GM18907 (cell line): ENCODE results near the gene RPL32.
"Not testable (repeated sequence)": the region's sequence is repeated elsewhere in the genome, so short reads cannot be mapped to it uniquely, and the experiment has no call there.

Experiments used
- ATAC-seq: cut with Tn5 transposase; IDR thresholded peaks from one replicate; pipeline ENCODE4 v1.9.1; 2021; ENCODE audit warnings: mild to moderate bottlenecking, moderate library complexity; ENCODE audit not compliant: unreplicated experiment

The RPL32 gene

DNA sequence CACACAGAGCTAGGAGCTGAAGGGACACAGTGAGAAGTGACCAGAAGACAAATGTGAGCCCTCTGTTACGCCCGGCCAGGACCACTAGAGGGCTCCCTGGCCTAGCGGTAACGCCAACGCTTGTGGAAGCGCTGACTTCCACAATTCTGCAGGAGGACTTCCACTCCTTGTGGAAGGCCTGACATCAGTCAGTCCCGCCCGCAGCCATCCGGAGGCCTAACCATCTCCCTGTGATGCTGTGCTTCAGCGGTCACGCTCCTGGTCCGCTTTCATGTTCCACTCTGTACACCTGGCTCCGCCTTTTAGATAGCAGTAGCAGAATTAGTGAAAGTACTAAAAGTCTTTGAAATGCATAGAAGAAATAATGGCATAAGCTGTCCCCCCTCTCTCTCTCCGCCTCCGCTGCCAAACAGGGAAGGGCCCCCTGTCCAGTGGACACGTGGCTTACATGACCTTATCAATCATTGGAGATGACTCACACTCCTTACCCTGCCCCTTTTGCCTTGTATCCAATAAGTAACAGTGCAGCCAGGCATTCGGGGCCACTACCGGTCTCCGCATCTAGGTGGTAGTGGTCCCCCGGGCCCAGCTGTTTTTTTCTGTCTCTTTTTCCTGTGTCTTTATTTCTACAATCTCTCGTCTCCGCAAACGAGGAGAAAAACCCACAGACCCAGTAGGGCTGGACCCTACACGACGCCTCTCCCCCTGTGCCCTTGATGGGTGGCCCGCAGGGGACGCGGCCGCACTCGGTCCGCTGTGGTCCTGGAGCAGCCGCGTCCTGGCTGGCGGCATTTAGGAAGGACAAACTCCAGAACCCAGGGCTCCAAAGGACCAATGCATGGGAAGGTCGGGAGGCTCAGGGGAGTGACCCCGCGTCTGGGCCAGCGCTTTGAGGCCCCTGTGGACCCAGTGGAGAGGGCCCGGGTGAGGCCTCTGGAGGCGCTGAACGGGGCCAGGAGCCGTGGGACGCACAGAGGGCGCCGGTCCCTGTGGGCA is 27.0 kb upstream of the RPL32 start:
- peak; percentile 55 for ATAC-seq

DNA sequence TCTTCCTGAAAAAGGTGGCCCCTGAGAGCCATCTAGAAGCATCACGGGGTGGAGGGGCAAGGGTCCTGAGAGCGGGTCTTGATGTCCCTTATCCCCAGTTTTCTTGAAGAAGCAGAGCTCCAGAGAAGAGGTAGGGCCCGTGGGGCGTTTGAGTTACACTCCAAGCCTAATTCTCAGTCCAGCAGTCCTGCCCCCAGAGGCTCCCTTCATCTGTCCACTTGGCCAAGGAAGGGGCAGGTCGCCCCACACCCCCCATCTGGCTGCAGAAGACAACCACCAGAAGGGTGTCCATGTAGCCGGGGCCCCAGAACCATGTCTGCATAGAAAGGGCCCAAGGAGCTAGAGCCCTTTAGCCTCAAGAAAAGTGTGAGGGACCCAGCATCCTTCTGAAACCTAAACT is 25.5 kb upstream of the RPL32 start:
- no peak for ATAC-seq

DNA sequence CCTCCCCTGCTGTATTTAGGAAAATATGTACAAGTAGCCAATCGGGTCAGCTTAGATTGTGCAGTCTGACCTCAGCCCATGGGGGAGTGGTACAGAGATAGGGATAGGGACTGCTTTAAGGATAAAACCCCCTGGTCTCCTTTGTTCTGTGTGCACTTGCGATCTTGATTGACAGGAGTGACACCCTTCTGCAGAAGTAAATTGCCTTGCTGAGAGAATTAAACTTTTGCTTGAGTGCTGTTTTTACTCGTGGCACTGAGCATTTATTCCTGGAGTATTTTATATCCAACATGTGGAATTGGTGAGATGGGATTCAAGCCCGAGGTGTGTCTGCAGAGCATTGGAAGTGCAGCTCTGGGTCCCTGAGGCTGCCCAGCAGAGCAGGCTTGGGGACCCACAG is 23.9 kb upstream of the RPL32 start:
- ATAC-seq, result no peak

DNA sequence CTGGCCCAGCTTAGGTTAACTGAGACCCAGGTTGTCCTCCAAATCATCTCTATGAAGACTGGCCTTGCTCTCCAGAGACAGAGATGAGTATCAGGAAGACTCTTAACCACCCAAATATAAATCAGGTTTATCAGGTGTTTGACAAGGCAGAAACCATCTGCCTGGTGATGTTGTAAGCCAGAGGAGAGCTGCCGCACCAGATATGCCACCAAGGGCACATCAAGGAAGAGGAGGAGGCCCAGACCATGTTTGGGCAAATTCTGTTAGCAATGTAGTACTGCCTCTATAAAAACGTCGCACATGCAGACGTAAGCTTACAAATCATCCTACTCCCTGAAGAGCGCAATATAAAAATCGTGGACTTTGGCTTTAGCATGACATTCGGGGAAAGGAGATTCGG is 21.0 kb upstream of the RPL32 start:
- ATAC-seq, result no peak

DNA sequence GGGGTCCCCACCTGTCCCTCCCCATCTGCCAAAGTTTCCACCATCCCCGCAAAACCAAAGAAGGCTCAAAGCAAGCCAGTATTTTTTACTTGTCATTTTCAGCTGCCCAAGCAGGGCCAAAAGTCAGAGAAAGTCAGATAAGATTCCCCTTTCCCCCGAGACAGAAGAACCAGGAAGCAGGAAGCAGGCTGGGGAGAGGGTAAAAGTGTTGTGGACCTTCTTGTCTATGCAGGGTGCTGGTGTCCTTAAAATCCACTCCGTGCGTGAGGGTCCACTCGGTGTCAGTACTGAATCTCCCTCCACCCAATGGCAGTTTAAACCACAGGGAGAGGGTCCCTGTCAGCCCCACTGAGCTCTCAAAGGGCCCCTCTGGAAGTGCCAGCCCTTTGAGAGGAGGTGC is 20.2 kb upstream of the RPL32 start:
- no peak for ATAC-seq

DNA sequence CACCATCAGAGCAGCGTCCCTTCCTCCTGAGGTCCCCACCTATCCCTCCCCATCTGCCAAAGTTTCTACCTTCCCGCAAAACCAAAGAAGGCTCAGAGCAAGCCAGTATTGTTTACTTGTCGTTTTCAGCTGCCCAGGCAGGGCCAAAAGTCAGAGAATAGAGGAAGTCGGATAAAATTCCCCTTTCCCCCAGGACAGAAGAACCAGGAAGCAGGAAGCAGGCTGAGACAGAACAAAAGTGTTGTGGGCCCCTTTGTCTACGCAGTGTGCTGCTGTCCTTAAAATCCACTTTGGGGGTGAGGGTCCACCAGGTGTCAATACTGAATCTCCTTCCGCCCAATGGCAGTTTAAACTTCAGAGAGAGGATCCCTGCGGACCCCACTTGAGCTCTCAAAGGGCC is 18.5 kb upstream of the RPL32 start:
- no peak for ATAC-seq

DNA sequence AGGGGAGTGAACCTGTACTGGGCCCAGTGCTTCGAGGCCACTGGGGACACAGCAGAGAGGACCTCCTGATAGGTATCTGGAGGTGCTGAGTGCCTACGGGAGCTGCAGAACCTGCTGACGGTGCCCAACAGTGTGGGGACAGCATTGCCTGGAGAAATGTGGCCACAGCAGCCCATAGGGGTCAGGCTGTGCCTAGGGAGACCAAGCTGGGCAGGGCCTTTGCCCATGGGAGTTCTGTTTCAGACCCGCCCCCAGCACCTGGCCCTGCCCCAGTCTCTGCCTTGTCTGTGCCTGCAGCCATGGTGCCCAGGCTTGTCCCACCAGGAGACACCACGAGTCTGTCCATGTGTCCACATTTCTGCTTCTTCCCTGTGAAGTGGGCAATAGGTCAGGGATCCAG is 15.3 kb upstream of the RPL32 start:
- no peak for ATAC-seq

DNA sequence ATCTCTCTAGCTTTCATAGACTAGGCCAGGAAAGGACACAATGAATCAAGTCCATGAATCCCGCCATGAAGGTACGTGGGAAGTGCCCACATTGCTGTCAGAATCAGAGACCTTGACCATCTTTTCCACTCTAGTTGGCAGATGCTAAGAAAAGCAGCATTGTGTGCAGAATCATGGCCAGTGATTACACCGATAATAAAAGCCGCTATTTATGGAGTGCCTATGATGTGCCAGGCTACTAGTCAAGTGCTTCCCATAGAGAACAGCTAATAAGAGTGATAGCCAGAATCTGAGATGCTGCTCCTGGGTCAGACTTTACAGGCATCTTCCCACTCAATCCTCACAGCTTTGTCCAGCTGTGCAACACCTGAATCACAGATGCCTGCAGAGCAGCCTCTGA is 13.2 kb upstream of the RPL32 start:
- no peak for ATAC-seq

DNA sequence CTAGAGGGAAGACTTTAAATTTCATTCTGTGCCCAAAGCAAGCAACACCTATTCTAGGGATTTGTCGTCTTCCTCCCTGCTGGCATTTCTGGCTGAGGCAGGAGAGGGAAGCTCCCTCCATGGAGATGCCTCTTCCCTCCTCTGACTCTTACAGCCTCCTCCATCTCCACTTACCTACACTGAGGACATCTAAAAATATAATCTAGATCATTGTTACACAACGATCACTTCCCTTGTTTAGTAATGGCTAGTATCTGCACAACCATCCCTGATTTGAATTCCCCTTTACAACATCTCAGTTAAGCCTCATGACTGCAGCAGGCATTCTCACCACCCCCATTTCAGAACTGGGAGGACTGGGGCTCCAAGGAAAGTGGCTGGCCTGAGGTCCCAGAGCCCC is 12.5 kb upstream of the RPL32 start:
- ATAC-seq, result not testable (repeated sequence)

DNA sequence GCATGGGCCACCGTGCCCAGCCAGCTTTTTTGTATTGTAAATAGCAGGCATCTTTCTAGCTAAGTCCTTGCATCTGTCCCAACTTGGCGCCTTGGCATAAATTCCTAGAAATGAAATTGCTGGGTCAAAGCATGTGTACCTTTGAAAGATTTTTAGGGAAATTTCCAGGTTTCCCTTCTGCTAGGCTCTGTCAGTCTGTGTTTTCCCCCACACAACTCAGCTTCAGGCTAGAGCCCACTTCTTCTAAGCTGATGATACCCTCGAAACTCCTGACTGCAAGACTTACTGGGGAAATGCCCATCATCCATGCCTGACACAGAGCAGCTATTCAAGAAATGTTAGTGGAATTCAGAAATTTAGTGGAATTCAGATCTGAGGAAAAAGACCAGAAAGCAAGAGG is 10.8 kb upstream of the RPL32 start:
- ATAC-seq, result no peak

DNA sequence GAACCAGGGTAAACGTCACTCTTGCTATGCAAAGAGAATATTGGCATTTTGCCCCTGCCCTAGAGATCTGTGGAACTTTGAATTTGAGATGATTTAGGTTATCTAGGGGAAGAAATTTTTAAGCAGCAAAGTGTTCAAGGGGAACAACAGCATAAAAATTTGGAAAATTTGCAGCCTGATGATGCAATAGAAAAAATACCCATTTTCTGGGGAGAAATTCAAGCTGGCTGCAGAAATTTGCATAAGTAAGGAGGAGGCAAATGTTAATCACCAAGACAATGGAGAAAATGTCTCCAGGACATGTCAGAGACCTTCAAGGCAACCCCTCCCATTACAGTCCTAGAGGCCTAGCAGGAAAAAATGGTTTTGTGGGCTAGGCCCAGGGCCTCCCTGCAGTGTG is 4.4 kb upstream of the RPL32 start:
- ATAC-seq, result no peak

DNA sequence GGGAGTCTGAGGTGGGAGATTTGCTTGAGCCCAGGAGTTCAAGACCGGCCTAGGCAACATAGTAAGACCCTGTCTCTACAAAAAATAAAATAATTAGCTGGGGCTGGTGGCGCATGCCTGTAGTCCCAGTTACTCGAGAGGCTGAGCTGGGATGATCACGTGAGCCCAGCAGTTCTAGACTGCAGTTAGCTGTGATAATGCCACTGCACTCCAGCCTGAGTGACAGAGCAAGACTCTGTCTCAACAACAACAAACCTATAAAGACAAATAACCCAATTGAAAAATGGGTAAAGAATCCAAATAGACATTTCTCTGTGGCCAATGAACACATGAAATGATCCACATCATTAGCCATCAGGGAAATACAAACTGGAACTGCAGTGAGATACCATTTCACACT is 1.1 kb upstream of the RPL32 start:
- no peak for ATAC-seq

DNA sequence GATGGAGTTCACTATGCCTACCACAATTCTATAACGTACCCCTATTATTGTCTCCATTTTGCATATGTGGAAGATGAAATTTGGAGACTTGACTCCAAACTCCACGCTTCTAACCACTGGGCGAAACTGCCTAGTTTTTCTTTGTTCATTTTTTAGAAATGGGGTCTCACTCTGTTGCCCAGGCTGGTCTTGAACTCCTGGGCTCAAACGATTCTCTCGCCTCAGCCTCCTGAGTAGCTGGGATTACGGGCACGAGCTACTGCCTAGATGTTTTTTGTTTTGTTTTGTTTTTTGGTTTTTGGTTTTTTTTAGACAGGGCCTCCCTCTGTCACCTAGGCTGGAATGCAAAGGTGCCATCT is 584 bp upstream of the RPL32 start:
- peak; percentile 13 for ATAC-seq

DNA sequence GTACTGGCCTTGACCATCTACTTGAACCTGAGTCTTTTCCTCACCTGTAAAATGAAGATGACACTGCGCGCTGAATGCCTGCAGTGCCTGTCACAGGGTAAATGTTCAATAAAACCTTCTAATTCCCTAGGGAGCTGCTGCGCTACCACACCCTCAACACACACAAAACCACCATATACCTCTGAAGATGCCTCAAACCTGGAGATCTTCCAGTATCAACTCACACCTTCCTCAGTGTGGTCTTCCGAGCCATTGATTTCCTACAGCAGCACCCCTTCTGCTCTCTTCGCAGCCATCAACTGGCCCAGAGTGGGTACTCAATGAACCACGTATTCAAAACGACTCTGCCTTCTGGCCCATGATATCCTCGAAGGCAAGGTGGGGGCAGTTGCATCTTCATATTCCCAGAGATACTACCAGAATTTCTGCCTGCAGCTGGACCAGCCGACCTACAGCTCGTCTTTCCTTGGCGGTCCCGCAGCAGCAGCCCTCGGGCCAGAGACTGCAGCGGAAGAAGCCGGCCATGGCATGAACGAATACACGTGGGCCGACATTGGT is 695 bp downstream of the RPL32 start:
- ATAC-seq, result peak; percentile 34

DNA sequence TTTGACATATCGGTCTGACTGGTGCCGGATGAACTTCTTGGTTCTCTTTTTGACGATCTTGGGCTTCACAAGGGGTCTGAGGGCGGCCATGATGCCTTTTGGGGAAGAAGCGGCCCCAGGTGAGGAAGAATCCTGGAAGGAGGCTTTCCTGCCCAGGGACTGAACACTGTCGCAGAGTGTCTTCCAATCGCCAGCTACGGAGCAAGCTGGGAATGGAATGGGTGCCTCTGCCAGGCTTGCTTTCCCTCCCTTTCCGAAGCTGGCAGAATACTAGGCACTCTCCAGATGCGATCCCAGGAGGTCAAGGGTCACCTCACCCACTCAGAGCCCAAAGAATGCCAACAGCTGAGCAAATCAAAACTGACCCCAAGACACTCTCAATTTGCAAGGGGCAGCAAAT is 1.2 kb downstream of the RPL32 start:
- not testable (repeated sequence) for ATAC-seq

DNA sequence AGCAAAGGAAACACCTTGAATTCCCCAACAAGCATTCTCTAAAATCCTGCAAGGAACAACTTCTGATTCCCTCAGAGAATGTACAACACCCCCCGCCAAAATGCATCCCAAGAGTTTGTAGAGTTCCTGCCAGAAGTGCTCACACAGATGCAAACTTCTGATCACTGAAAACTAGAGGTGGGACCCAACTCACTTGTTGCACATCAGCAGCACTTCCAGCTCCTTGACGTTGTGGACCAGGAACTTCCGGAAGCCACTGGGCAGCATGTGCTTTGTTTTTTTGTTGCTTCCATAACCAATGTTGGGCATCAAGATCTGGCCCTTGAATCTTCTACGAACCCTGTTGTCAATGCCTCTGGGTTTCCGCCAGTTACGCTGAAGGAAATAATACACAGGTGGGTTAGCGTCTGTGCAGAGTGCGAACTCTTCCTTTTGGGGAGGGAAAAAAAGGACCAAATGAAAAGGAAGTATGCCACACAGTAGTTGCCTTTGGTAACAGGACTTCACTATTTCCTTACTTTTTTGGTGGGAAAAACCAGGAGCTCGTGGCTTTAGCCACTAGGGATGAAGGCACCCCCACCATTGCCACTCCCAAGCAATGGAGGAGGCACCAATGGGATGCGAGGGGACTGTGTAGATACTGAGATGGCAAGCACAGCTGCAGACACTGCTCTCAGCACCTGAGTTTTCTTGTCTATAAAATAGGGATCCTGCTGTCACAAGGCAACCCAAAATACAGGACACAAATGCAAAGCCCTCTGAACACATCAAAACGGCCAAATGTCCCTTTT is 2.0 kb downstream of the RPL32 start:
- no peak for ATAC-seq

DNA sequence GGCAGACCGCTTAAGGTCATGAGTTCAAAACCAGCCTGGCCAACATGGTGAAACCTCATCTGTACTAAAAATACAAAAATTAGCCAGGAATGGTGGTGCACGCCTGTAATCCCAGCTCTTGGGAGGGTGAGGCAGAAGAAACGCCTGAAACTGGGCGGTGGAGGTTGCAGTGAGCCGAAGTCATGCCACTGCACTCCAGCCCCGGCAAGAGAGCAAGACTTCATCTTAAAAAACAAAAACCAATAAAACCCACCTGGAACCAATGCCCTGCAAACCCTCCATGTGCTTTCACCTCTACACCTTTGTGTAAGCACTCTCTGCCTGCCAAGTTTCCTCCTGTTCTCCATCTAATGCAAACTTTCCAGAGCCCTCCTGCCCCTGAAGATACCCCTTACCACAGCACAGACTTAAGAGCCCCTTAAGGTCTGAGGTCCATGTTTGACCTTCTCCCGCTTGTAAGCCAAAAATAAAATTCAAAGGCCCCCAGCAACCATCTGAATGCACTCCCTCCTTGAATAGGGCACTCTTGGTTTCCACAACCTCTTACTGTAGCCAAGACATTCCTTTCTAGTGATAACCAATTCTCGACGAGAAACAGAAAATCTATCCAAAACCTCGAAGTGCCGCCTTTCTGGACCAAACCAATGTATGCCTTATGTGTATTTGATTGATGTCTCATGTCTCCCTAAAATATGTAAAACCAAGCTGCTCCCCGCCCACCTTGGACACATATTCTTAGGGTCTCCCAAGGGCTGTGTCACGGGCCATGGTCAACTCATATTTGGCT is 3.0 kb downstream of the RPL32 start:
- no peak for ATAC-seq

DNA sequence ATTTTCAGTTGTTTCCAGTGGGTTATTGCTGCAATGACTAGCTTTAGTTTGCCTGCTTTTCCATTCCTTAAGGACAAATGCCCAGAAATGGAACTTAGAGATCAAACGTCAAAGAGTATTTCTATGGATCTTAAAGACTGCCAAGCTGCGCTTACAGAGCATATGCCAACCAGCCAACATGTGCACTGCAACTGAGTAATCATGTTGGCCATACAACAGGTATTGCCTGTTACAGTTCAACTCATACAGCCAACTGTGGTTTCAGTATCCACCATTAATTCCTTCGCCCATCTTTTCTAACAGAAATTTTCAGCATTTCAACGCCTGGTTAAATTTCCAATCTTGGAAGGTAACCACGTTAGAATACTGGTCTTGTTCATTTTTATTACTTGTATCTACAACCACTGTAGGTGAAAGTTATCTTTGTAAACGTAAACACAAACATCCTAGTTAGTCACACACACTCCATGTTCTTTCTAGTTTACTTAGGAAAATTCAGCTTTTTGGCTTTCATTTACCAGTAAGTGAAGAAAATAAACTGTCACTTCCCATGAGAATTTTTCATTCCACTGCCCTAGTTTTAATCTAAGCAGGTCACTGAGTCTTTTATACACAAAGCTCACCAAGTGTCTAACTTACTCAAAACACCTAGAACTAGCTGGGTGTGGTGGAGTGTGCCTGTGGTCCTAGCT is 3.9 kb downstream of the RPL32 start:
- no peak for ATAC-seq

DNA sequence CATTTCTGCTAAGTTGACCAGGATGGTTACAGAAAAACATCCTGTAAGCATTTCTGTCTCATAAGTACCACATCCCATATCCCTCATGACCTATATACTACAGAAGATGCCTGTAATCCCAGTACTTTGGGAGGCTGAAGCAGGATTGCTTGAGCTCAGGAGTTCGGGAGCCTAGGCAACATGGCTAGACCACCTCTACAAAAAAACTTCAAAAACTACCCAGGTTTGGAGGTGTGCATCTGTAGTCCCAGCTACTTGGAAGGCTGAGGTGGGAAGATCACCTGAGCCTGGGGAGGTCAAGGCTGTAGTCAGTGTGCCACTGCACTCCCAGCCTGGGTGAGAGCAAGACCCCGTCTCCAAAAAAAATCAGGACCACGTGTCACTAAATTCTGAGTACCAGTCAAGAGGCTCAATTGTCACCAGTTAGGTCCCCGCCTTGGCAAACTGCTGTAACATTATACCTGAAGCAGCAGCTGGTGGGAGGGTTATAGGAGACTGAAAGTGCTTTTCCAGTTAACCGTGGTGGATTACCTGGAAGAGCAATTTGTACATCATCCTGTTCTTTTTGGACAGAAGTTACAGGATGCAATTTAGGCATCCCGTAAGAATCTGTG is 6.2 kb downstream of the RPL32 start:
- no peak for ATAC-seq
